Measurements from ENCODE around the gene SMTN.
"Not testable (repeated sequence)": the region's sequence is repeated elsewhere in the genome, so short reads cannot be mapped to it uniquely, and the experiment has no call there.

The SMTN gene

DNA sequence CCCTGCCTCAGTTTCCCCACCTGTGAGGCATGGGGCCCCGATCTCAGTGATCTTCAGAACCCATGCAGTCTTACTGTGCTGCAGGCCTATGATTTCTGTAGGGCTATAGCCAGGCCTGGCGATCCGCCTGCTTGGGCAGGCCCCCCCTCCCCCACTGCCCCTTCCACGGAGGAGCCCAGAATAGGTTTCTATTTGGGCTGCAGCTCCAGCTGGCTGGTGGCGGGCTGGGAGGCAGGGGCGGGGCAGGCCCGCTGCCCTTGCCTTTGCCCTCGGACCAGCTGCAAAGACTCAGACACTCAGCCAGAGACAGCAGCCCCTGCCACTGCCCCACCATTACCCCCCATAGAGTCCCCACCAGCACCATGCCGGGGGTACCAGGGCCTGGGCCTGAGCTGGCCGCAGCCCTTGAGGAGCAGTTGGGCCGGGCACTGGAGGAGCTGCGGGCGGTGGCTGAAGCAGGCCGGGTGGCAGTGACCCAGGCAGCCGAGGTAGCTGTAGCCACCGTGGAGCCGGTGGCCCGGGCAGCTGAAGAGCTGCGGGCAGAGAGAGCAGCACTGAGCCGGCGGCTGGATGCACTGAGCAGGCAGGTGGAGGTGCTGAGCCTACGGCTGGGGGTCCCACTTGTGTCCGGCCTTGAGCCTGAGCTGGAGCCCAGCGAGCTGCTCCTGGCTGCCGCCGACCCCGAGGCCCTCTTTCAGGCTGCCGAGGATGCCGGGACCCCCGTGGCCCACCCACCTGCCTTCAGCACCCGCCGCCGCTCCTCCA is 12.2 kb downstream of the SMTN start:
- no peak overlapping the region for H3K4me3 ChIP-seq (ENCODE audit: low read length)
- TF ChIP-seq, protein P1, sequence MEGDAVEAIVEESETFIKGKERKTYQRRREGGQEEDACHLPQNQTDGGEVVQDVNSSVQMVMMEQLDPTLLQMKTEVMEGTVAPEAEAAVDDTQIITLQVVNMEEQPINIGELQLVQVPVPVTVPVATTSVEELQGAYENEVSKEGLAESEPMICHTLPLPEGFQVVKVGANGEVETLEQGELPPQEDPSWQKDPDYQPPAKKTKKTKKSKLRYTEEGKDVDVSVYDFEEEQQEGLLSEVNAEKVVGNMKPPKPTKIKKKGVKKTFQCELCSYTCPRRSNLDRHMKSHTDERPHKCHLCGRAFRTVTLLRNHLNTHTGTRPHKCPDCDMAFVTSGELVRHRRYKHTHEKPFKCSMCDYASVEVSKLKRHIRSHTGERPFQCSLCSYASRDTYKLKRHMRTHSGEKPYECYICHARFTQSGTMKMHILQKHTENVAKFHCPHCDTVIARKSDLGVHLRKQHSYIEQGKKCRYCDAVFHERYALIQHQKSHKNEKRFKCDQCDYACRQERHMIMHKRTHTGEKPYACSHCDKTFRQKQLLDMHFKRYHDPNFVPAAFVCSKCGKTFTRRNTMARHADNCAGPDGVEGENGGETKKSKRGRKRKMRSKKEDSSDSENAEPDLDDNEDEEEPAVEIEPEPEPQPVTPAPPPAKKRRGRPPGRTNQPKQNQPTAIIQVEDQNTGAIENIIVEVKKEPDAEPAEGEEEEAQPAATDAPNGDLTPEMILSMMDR (conservative IDR thresholded peaks at IDR 0.05; ENCODE audit: low read depth, low read length): no peak
- DNase-seq (ENCODE audit: low read depth): no peak

DNA sequence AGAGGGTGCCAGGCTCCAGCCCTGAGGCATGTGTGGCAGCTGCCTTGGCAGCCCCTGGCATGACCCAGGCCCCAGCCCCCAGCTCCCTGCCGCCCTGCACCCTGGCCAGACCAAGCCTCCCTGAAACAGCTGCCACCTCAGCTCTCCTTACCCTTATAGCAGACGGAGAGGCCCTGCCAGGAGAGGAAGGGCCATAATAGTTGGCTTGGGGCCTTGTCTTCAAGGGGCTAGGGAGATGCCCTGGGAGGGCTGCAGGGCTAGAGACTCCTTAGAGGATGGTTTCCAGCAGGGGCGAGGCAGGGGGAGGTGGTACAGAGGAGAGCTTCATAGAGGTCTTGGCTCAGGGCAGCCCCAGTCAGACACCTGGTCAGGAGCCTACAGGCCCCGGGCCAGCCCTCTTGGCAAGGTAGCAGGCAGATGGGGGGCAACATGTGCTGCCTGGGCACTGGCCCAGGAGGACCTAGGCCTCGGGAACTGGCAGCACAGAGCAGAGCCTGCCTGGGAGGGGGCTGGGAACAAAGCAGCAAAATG is 13.0 kb downstream of the SMTN start:
- DNase-seq (ENCODE audit: low read depth): no peak
- no peak overlapping the region for H3K4me3 ChIP-seq (ENCODE audit: low read length)
- TF ChIP-seq, protein P1 (conservative IDR thresholded peaks at IDR 0.05; ENCODE audit: low read depth, low read length): no peak

DNA sequence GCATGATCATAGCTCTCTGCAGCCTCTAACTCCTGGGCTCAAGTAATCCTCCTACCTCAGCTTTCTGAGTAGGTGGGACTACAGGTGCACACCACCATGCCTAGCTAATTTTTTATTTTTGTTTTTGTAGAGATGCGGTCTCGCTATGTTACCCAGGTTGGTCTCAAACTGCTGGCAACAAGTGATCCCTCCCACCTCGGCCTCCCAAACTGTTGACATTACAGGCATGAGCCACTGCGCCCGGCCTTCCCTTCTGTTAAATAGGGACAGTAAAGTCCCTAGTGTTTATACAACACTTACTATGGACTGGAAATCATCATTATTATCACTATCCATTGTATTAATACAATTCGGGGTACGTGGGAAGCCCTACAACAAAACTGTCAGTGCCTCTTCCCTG is 13.6 kb downstream of the SMTN start:
- no peak overlapping the region for H3K4me3 ChIP-seq (ENCODE audit: low read length)
- DNase-seq (ENCODE audit: low read depth): no peak
- TF ChIP-seq, protein P1 (conservative IDR thresholded peaks at IDR 0.05; ENCODE audit: low read depth, low read length): no peak

DNA sequence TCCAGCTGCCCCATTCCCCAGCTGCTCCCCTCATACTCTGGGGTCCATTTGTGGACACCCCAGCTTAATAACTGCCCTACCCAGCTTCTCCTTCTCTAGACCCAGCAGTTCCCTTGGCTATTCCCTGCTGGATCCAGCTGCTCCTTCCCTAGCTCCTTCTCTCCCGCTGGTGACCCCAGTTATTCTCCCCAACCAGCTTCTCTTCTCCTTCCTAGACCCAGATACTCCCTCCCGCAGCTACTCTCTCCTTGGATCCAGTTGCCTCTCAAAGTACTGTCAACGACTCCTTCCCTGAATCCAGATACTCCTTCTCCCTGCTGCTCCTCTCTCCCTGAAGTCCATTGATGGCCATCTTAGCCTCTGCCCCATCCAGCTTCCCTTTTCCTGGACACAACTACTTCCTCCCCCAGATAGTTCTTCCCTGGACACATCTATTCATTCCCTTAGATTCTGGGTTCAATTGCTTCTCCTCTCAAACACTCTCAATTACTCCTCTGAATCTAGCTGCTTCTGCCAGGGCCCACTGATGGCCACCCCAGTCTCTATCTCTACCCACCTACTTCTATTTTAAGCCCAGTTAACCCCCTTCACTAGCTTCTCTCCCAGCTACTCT is 14.6 kb downstream of the SMTN start:
- TF ChIP-seq, protein P1 (conservative IDR thresholded peaks at IDR 0.05; ENCODE audit: low read depth, low read length): no peak
- no peak overlapping the region for H3K4me3 ChIP-seq (ENCODE audit: low read length)
- no peak for DNase-seq (ENCODE audit: low read depth)

DNA sequence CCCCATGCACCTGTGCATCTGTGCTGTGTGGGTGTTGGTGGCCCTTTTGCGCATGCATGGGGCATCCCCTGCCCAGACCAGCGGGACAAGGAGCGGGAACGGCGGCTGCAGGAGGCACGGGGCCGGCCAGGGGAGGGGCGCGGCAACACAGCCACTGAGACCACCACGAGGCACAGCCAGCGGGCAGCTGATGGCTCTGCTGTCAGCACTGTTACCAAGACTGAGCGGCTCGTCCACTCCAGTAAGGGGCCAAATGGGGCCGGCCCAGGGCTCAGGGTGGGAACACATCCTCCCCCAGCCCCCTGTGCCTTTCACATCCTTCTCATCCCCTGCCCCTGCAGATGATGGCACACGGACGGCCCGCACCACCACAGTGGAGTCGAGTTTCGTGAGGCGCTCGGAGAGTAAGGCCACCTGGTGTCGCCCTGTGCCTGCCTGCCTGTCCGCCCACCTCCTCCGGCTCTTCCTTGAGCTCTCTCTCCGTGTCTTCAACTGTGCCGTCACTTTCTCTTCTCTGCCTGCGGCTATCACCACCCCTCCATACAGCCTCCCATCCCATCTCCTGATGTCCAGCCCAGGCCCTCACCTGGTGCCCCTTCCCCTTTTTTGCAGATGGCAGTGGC is 15.7 kb downstream of the SMTN start:
- no peak for DNase-seq (ENCODE audit: low read depth)
- TF ChIP-seq, protein P1 (conservative IDR thresholded peaks at IDR 0.05; ENCODE audit: low read depth, low read length): no peak
- no peak overlapping the region for H3K4me3 ChIP-seq (ENCODE audit: low read length)

DNA sequence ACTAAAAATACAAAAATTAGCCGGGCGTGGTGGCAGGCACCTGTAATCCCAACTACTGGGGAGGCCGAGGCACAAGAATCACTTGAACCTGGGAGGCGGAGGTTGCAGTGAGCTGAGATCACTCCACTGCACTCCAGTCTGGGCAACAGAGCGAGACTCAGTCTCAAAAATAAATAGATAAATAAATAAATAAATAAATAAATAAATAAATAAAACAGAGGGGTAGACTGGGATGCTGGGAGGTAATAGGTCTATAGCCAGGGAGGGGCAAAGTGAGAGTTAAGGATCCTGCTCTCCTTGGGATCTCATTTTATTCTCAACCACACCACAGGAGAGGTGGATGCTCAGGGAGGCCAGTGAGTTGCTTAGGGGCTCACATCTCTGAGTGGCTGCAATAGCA is 16.4 kb downstream of the SMTN start:
- not testable (repeated sequence) for H3K4me3 ChIP-seq (ENCODE audit: low read length)

DNA sequence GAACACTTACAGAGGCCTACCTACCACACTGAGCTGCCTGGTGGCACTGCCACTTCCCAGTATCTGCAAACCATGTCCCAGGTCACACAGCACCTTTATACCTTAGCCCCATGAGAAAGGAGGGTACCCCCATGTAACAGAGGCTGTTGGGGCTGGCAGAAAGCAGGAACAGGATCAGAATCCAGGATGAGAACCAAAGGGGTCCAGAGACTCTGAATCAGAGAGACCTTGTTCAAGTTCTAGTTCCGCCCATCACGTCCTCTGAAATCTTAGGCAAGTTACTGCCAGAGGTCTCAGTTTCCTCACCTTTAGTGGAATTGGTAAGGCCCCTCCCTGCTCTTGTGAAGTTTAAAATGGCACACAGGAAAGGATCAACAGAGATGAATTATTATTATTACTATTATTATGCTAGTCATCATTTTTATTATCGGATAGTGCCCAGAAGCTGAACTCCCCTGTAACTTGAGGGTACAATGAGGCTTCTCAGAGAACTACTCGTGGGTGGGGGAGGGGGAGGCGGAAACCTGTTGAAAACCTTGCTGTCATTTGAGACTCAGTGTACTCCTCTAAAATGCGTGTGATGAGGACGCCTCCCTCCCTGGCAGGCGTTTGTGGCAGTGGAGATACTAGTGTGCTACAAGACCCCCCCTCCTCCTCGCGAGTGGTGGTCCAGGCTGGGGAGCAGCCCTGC is 17.0 kb downstream of the SMTN start:
- TF ChIP-seq, protein P1 (conservative IDR thresholded peaks at IDR 0.05; ENCODE audit: low read depth, low read length): no peak
- no peak for DNase-seq (ENCODE audit: low read depth)
- H3K4me3 ChIP-seq (ENCODE audit: low read length): no peak overlapping the region

More for the DNA sequence above, 16.4 kb downstream of the SMTN start:
- DNase-seq (ENCODE audit: low read depth): not testable (repeated sequence)

Measured in retinal pigment epithelial cell (primary cell).